Right ventricle myocardium superior (tissue), 1 donor: Measurements from ENCODE around the gene CATSPER1. TPM values are rescaled to one million over a fixed set of nuclear protein-coding genes. Genes with fewer than 3 reads are reported as not detected.

Experiments used
- ATAC-seq: fragments of 200-7000 bp; cut with Tn5 transposase; one replicate; pipeline ENCODE4 v1.9.1; 2020; ENCODE audit warnings: mild to moderate bottlenecking; ENCODE audit not compliant: poor library complexity
- DNase-seq: peaks from one replicate; pipeline ENCODE4 v3.0.0-alpha.2; 2020
- intact Hi-C: fragments of 100-400 bp; cut with DNase I; formaldehyde crosslinking; loops from one replicate; pipeline ENCODE4 v1.11.2; 2022
- long read RNA-seq: library from polyadenylated mRNA; unstranded; transcript quantifications from one replicate; pipeline ENCODE4 v2.0.0, GENCODE V29; 2021
- total RNA-seq: library from RNA; stranded (reverse); fragmentation: NEBNext Ultra II Directional; extraction: Animal tissue kit (Norgen Biotek cat#: 25700); gene quantifications from one replicate; pipeline ENCODE4 v1.2.1, GENCODE V29; 2021
- donor health status: DM: no; HTN: yes; CAD: no; lungs with severe emphysema.

Gene CATSPER1
- total RNA-seq, result not detected
- long read RNA-seq, result 0 reads

GRCh38 chr11:66026017-66026529 lies at the start of gene CATSPER1:
Gene CATSPER1 (minus strand): TSS chr11:66026479. CDS start chr11:66026379, 100 bp downstream.
- no peak for ATAC-seq

DNA sequence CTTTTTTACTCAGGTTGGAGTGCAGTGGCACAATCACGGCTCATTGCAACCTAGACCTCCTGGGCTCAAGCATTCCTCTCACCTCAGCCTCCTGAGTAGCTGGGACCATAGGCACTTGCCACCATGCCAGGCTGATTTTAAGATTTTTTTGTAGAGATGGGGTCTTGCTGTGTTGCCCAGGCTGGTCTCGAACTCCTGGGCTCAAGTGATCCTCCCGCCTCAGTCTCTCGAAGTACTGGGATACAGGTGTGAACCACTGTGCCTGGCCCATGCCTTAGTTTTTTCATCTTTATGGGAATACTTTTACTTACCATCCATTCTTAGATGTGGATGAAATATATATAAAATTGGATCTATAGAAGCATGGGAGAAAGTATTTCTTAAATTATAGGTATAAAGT lies 49.0 kb upstream of the CATSPER1 start:
- DNase-seq (no peak), ATAC-seq (no peak)
- intact Hi-C loops, result no loop called here

More at GRCh38 chr11:66026017-66026529, at the start of gene CATSPER1:
- intact Hi-C loops, result no loop called here
- DNase-seq, result no peak

DNA sequence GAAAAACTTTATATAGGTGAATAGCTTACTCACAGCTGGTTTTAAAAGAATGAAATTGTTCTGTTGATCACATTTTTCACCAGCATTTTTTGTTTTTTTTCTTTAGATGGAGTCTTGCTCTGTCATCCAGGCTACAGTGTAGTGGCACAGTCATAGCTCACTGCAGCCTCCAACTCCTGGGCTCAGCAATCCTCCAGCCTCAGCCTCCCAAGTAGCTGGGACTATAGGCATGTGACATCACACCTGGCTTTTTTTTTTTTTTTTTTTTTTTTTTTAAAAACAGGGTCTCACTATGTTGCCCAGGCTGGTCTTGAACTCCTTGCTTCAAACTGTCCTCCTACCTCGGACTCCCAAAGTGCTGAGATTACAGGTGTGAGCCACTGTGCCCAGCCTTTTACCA lies 47.4 kb upstream of the CATSPER1 start:
- DNase-seq (no peak), ATAC-seq (no peak)
- intact Hi-C loops, result loop anchor here (5.0 kb wide), 1 partner anchor 54 kb away; no protein-coding TSS in a partner anchor

GRCh38 chr11:66072518-66072917 lies 46.2 kb upstream of the CATSPER1 start:
- ATAC-seq (no peak), DNase-seq (no peak)
- intact Hi-C loops, result loop anchor here (5.0 kb wide), 1 partner anchor 55 kb away; no protein-coding TSS in a partner anchor

DNA sequence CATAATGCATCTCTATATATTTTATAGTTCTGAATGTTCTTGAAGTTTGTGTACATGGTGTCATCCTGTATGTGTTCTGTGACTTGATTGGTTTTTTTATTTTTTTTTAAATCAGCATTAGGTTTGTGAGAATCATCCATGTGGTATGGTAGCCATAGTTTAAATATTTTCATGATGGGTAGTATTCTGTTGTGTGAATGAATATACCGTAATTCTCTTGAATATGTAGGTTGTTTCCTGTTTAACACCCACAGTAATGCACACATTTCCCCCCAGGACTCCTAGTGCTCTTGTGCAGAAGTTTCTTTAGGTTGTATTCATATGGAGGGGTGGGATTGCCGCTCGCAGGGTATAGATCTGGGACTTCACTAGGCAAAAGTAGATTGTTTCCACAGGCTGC lies 45.8 kb upstream of the CATSPER1 start:
- intact Hi-C loops, result loop anchor here (5.0 kb wide), 1 partner anchor 55 kb away; no protein-coding TSS in a partner anchor
- DNase-seq (no peak), ATAC-seq (no peak)

GRCh38 chr11:66071381-66071801 lies 45.1 kb upstream of the CATSPER1 start:
- intact Hi-C loops, result loop anchor here (5.0 kb wide), 1 partner anchor 56 kb away; no protein-coding TSS in a partner anchor
- DNase-seq (no peak), ATAC-seq (no peak)

DNA sequence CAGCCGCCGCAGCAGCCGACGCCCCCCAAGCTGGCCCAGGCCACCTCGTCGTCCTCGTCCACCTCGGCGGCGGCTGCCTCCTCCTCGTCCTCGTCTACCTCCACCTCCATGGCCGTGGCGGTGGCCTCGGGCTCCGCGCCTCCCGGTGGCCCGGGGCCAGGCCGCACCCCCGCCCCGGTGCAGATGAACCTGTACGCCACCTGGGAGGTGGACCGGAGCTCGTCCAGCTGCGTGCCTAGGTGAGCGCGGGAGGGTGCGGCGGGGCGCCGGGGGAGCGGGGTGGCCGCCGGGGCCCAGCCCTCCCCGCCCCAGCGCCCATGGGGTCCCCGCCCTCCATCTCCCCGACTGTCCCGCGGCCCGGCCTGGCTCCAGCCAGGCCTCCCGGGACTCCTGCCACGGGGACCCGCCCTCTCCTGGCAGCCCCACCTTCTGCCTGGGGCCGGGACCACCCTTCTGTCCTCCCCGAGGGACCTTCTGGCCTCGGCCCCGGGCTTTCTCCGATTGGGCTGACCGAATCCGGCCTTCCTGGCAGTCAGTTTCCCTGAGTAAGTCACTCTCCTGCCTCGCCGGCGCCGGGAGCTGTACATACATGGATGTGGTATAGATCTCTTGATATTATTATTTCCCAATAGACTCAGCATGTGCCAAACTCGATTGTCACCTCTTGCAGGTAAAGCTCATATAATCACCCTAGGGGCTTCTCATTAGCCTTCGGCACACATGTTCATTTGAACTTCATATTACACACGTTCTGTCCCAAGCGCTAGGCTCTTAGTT lies 44.5 kb upstream of the CATSPER1 start:
- ATAC-seq (peak; percentile 11), DNase-seq (peak; percentile 81)
- intact Hi-C loops, result loop anchor here (5.0 kb wide), 1 partner anchor 57 kb away; no protein-coding TSS in a partner anchor

- intact Hi-C loops, result loop anchor here (5.0 kb wide), 1 partner anchor 57 kb away; no protein-coding TSS in a partner anchor
Observed at GRCh38 chr11:66069715-66070603, 43.7 kb upstream of the CATSPER1 start, which contains the start of gene PACS1. Gene PACS1 (plus strand): TSS chr11:66070272. CDS start chr11:66070487, 215 bp downstream.

DNA sequence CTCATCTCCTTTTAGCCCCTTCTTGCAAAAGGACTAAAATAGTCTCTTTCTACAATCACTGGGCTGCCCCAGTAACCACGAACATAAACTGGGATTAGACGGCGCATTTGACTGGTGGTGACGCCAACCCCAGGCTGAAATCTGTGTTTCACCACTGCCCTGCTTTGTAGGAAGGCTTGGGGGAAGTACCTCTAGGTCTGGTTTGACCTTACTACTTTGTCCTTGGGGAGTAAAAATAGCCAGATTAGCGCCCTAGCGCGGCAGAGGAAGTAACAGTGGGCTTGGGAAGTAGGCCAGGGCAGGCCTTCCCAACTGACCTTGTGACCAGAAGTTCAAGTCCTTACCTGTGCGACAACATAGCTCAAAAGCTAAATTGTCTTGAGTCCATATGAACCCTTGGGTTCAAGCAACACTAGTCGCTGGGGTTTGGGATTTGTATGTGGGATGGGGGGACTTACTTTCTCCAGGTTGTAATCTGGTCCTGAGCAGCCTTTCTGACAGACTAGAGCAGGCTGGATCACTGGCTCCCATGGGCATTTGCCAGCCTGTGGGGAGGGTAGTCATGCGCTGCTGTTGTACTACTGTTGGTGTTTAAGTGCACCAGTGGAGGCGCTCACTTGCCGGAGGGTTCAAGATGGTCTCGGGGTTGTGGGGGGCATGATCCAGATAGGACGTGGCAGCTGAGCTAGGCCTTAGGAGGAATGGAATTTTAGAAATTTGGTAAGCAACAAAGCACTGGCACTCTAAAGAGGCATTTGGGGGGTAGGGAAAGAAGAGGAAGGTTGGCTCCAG lies 42.8 kb upstream of the CATSPER1 start:
- intact Hi-C loops, result no loop called here
- peak; percentile 58 for ATAC-seq

More at GRCh38 chr11:66069715-66070603, 43.7 kb upstream of the CATSPER1 start, which contains the start of gene PACS1:
- DNase-seq, result peak; percentile 90
- peak; percentile 85 for ATAC-seq

DNA sequence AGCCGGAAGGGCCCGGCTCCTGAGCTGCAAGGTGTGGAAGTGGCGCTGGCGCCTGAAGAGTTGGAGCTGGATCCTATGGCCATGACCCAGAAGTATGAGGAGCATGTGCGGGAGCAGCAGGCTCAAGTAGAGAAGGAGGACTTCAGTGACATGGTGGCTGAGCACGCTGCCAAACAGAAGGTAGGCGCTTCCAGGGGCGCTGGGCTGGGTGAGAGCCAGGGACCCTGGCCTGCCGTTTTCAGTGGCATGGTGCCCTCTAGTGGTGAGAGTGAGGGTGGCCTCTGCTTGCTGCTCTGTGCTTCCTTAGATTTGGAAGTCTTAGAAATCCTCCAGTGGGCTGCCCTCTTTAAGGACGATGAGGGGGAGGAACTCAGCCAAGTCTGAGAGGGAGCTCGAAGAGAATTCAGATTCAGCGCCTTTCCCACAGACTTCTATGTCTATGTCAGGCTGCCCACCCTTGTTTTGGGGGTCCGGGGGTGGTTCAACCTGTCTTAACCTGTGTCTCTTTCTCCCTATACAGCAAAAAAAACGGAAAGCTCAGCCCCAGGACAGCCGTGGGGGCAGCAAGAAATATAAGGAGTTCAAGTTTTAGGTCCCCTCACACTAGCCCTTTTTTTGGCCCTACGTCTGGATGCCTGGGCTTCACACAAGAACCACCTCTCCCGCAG lies 42.0 kb upstream of the CATSPER1 start:
- intact Hi-C loops, result no loop called here
- ATAC-seq (peak; percentile 46), DNase-seq (peak; percentile 86)

More for the DNA sequence above, 42.8 kb upstream of the CATSPER1 start:
- peak; percentile 62 for DNase-seq

DNA sequence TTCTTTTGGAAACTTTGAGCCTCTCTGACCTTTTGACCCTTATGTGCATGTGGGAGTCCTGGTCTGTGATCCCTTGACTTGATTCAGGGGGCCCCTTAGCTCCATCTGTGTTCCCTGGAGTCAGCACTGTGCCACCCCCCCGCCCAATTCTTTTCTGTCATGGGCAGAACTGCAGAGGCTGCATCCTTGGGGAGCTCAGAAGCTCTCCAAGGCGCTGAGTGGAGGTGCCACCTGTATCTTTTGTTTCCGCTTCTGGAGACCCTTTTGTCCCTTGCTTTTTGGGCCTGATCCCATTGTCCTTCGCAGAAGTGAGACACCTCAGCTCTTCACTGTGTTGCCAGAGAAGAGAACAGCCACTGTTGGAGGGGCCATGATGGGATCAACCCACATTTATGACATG lies 41.4 kb upstream of the CATSPER1 start:
- DNase-seq (no peak), ATAC-seq (no peak)
- intact Hi-C loops, result no loop called here

GRCh38 chr11:66066751-66067150 lies 40.5 kb upstream of the CATSPER1 start:
- intact Hi-C loops, result no loop called here
- no peak for DNase-seq
- ATAC-seq, result no peak

GRCh38 chr11:66064571-66064970 lies 38.3 kb upstream of the CATSPER1 start:
- ATAC-seq, result no peak
- intact Hi-C loops, result no loop called here
- no peak for DNase-seq

- no peak for DNase-seq
- intact Hi-C loops, result no loop called here
Observed at GRCh38 chr11:66063900-66064299, 37.6 kb upstream of the CATSPER1 start.

GRCh38 chr11:66062408-66062807 lies 36.1 kb upstream of the CATSPER1 start:
- DNase-seq (no peak), ATAC-seq (no peak)
- intact Hi-C loops, result no loop called here

More at GRCh38 chr11:66063900-66064299, 37.6 kb upstream of the CATSPER1 start:
- no peak for ATAC-seq

DNA sequence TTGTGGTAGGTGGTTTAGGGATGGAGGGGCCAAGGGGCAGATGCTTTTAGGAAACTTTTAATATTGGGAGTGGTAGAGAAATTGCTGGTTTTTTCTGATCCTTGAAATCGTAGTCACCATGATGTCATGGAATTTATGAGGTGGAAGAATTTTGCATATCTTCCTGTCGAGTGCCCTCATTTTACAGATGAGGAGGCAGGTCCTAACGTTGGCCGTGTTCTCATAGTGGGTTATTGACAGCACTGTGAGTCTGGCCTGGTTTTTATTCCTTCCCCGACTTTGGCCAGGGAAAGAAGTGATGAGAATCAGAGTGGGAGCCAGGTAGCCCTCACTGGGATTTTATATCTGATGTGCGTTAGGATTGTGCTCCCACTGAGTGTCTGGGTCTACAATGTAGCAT lies 35.0 kb upstream of the CATSPER1 start:
- no peak for ATAC-seq
- intact Hi-C loops, result no loop called here

GRCh38 chr11:66059966-66060680 lies 33.8 kb upstream of the CATSPER1 start:
- no peak for DNase-seq
- intact Hi-C loops, result no loop called here

More for the DNA sequence above, 35.0 kb upstream of the CATSPER1 start:
- no peak for DNase-seq

More at GRCh38 chr11:66059966-66060680, 33.8 kb upstream of the CATSPER1 start:
- ATAC-seq, result no peak
